OCI-LY1 (cell line): Measurements from ENCODE around the gene ADCY7.

Experiments
- H2AFZ ChIP-seq: fragments of 200-600 bp; sonication (generic), shearing (Covaris generic); 2 replicates; pipeline ENCODE4 v1.6.0; 2014; ENCODE audit warnings: antibody characterized with exemption, mild to moderate bottlenecking, low read length
- H3F3A ChIP-seq: fragments of 200-600 bp; sonication (generic), shearing (Covaris generic); 2 replicates; pipeline ENCODE4 v1.6.0; 2014; ENCODE audit warnings: mild to moderate bottlenecking, antibody characterized with exemption, low read length, moderate library complexity; ENCODE audit not compliant: insufficient read depth
- H3K27ac ChIP-seq: fragments of 200-600 bp; sonication (generic); 2 replicates; pipeline ENCODE4 v1.5.1; 2014; ENCODE audit warnings: low read length, mixed run types, mild to moderate bottlenecking, low read depth; ENCODE audit not compliant: poor library complexity, severe bottlenecking
- H3K27me3 ChIP-seq: fragments of 200-600 bp; sonication (generic); 2 replicates; pipeline ENCODE4 v1.6.0; 2014; ENCODE audit warnings: antibody characterized with exemption, mild to moderate bottlenecking, low read length, moderate library complexity; ENCODE audit not compliant: insufficient read depth
- H3K36me3 ChIP-seq: fragments of 200-600 bp; sonication (generic); 2 replicates; pipeline ENCODE4 v1.6.1; 2014; ENCODE audit warnings: mild to moderate bottlenecking, antibody characterized with exemption, low read length, moderate library complexity, mixed read lengths; ENCODE audit not compliant: insufficient read depth
- H3K4me1 ChIP-seq: fragments of 200-600 bp; sonication (generic); 2 replicates; pipeline ENCODE4 v1.5.1; 2014; ENCODE audit warnings: mild to moderate bottlenecking, low read length, moderate library complexity; ENCODE audit not compliant: insufficient read depth, severe bottlenecking
- H3K4me2 ChIP-seq: fragments of 200-600 bp; sonication (generic), shearing (Covaris generic); 2 replicates; pipeline ENCODE4 v1.6.1; 2014; ENCODE audit warnings: low read length
- H3K4me3 ChIP-seq: fragments of 200-600 bp; sonication (generic); 2 replicates; pipeline ENCODE4 v1.5.1; 2014; ENCODE audit warnings: low read length, low read depth, mild to moderate bottlenecking, mixed read lengths; ENCODE audit not compliant: poor library complexity, severe bottlenecking
- H3K79me2 ChIP-seq: fragments of 200-600 bp; shearing (Covaris generic); 2 replicates; pipeline ENCODE4 v1.6.1; 2016; ENCODE audit warnings: mixed run types, low read length, mixed read lengths; ENCODE audit not compliant: insufficient read depth
- H3K9ac ChIP-seq: fragments of 200-600 bp; sonication (generic), shearing (Covaris generic); 2 replicates; pipeline ENCODE4 v1.6.1; 2014; ENCODE audit warnings: mild to moderate bottlenecking, low read length, mixed read lengths
- H3K9me2 ChIP-seq: fragments of 200-600 bp; sonication (generic), shearing (Covaris generic); 2 replicates; pipeline ENCODE4 v1.6.1; 2014; ENCODE audit warnings: low read depth, mild to moderate bottlenecking, low read length, mixed read lengths
- H3K9me3 ChIP-seq: fragments of 200-600 bp; shearing (Covaris generic); 2 replicates; pipeline ENCODE4 v1.6.1; 2014; ENCODE audit warnings: low read length, mixed read lengths
- H4K20me1 ChIP-seq: fragments of 200-600 bp; sonication (generic), shearing (Covaris generic); 2 replicates; pipeline ENCODE4 v1.6.0; 2016; ENCODE audit warnings: mild to moderate bottlenecking, low read length; ENCODE audit not compliant: insufficient read depth
- CTCF ChIP-seq: fragments of 200-600 bp; sonication (generic), shearing (Covaris generic); IDR thresholded peaks from 2 replicates; pipeline ENCODE4 v1.5.1; 2017; ENCODE audit warnings: mild to moderate bottlenecking, antibody characterized with exemption, low read length, moderate library complexity, mixed read lengths
- EZH2 ChIP-seq: fragments of 200-600 bp; sonication (generic), shearing (Covaris generic); IDR thresholded peaks from 2 replicates; pipeline ENCODE4 v1.8.0; 2017; ENCODE audit warnings: borderline replicate concordance, mixed run types, mild to moderate bottlenecking, antibody characterized with exemption, low read length, moderate library complexity, mixed read lengths

The ADCY7 gene

GRCh38 chr16:50306287-50306686, 39.9 kb downstream of the ADCY7 start:
- Histone ChIP-seq H3K9me2 (no peaks in the 10 kb centered on the region), H2AFZ (no peak overlapping the region), H3K9ac (no peak overlapping the region), H3K4me3 (no peak overlapping the region), H3K4me2 (no peak overlapping the region), H3K79me2 (no peaks in the 10 kb centered on the region), H3K4me1 (no peaks in the 10 kb centered on the region), H4K20me1 (no peaks in the 10 kb centered on the region), H3K36me3 (peaks cover 8% of the 10 kb centered on the region; the same call in 1 of the 2 replicates), H3K27ac (no peak overlapping the region), H3F3A (no peaks in the 10 kb centered on the region), H3K9me3 (no peaks in the 10 kb centered on the region), H3K27me3 (no peaks in the 10 kb centered on the region)
- TF ChIP-seq CTCF (no peak), EZH2 (no peak)

GRCh38 chr16:50308237-50308965, 42.0 kb downstream of the ADCY7 start:
- Histone ChIP-seq H3K27ac (no peak overlapping the region), H3K79me2 (no peaks in the 10 kb centered on the region), H3K9me3 (no peaks in the 10 kb centered on the region), H3K4me1 (no peaks in the 10 kb centered on the region), H4K20me1 (no peaks in the 10 kb centered on the region), H3F3A (no peaks in the 10 kb centered on the region), H3K9me2 (no peaks in the 10 kb centered on the region), H3K4me2 (no peak overlapping the region), H3K27me3 (no peaks in the 10 kb centered on the region), H3K36me3 (peaks cover 15% of the 10 kb centered on the region; the same call in 1 of the 2 replicates), H3K4me3 (no peak overlapping the region), H2AFZ (no peak overlapping the region), H3K9ac (no peak overlapping the region)
- TF ChIP-seq EZH2: no peak
- no peak for TF ChIP-seq CTCF

GRCh38 chr16:50309156-50309526, 42.8 kb downstream of the ADCY7 start:
- Histone ChIP-seq H2AFZ (no peak overlapping the region), H3K9me3 (no peaks in the 10 kb centered on the region), H3F3A (no peaks in the 10 kb centered on the region), H3K4me1 (no peaks in the 10 kb centered on the region), H3K27ac (no peak overlapping the region), H3K27me3 (no peaks in the 10 kb centered on the region), H3K9ac (no peak overlapping the region), H3K4me3 (no peak overlapping the region), H3K79me2 (no peaks in the 10 kb centered on the region), H3K4me2 (no peak overlapping the region), H3K36me3 (peaks cover 22% of the 10 kb centered on the region), H4K20me1 (no peaks in the 10 kb centered on the region), H3K9me2 (no peaks in the 10 kb centered on the region)
- no peak for TF ChIP-seq EZH2
- no peak for TF ChIP-seq CTCF
